K562 (cell line): ENCODE measurements around the gene KNCN. TPM values are rescaled to one million over a fixed set of nuclear protein-coding genes. Genes with fewer than 3 reads are reported as not detected.
A peak's percentile ranks its signal among the peaks of the same experiment; 100 is the strongest.

Experiments
- ATAC-seq: fragments of 200-7000 bp; cut with Tn5 transposase; 3 replicates; pipeline ENCODE4 v1.9.1; 2020; ENCODE audit warnings: moderate library complexity
- BruUV-seq: library from RNA; stranded (reverse); fragments of 400-500 nt; replicated peaks from 2 replicates; lab custom pipeline; 2021; lab: Mats Ljungman, UMichigan
- CTCF ChIA-PET: fragments of 300-600 bp; formaldehyde crosslinking; extraction: SDS; loops from one replicate; lab custom pipeline; 2021; ENCODE audit warnings: low intra/inter-chr PET ratio; lab: Yijun Ruan, JAX
- POLR2A ChIA-PET: fragments of 300-600, 350-650 bp; sonication (Branson Sonifier 250); formaldehyde crosslinking; extraction: SDS; loops from one replicate; lab custom pipeline; 2021; ENCODE audit warnings: antibody characterized with exemption, inconsistent platforms; lab: Yijun Ruan, JAX
- DNase-seq, 4 experiments: peaks; one replicate each; pipeline versions ENCODE4 v3.0.0 to v3.0.0-alpha.2; 2011 to 2018; ENCODE audit warnings: low spot score in 3 of 4, mixed read lengths in 3 of 4; ENCODE audit errors: extremely low read depth in 1 of 4
- FAIRE-seq: peaks from 2 replicates; lab custom pipeline; 2011; peaks lifted over from hg19 to GRCh38; lab: Jason Lieb, UNC
- H2AFZ ChIP-seq: 2 replicates; pipeline ENCODE4 v1.6.0; 2011; ENCODE audit warnings: low read depth, low read length, control low read depth, inconsistent platforms
- H3K27ac ChIP-seq: fragments of 200-600 bp; 3 replicates; pipeline ENCODE4 v1.8.0; 2011; ENCODE audit warnings: low read depth, mild to moderate bottlenecking, control low read depth, inconsistent platforms, low read length, moderate library complexity, mixed read lengths; ENCODE audit errors: extremely low read depth
- H3K27me3 ChIP-seq, 2 experiments: fragments of 300-600 bp in 1 of 2; 2 replicates in 1 of 2; 3 replicates in 1 of 2; pipeline versions ENCODE4 v1.6.0 to v1.8.0; 2011; ENCODE audit warnings: inconsistent platforms in 2 of 2, low read length in 2 of 2, mild to moderate bottlenecking in 1 of 2, mixed read lengths in 1 of 2, moderate library complexity in 1 of 2; ENCODE audit not compliant: control insufficient read depth in 2 of 2, insufficient read depth in 2 of 2
- H3K36me3 ChIP-seq: fragments of 300-600 bp; 3 replicates; pipeline ENCODE4 v1.8.0; 2011; ENCODE audit warnings: mild to moderate bottlenecking, low read length, inconsistent platforms; ENCODE audit not compliant: control insufficient read depth, insufficient read depth
- H3K4me1 ChIP-seq, 2 experiments: fragments of 200-600 bp in 1 of 2; replicated peaks in 1 of 2; 2 replicates in 1 of 2; 3 replicates in 1 of 2; pipeline versions ENCODE4 v1.5.1 to v1.8.0; 2011; ENCODE audit warnings: inconsistent platforms in 2 of 2, low read length in 2 of 2, mild to moderate bottlenecking in 1 of 2, mixed read lengths in 1 of 2, moderate library complexity in 1 of 2; ENCODE audit not compliant: control insufficient read depth in 2 of 2, insufficient read depth in 2 of 2
- H3K4me2 ChIP-seq: 2 replicates; pipeline ENCODE4 v1.6.1; 2011; ENCODE audit warnings: low read length, control low read depth, inconsistent platforms, mixed read lengths; ENCODE audit not compliant: insufficient read depth
- H3K4me3 ChIP-seq: fragments of 200-600 bp; sonication (generic), shearing (Covaris generic); 2 replicates; pipeline ENCODE4 v1.5.1; 2016; ENCODE audit warnings: control low read depth, inconsistent platforms
- H3K79me2 ChIP-seq: fragments of 200-600 bp; 3 replicates; pipeline ENCODE4 v1.8.0; 2011; ENCODE audit warnings: low read length, inconsistent platforms; ENCODE audit not compliant: control insufficient read depth, insufficient read depth
- H3K9ac ChIP-seq, 2 experiments: 2 replicates each; pipeline versions ENCODE4 v1.6.0 to v1.6.1; 2011; ENCODE audit warnings: low read depth in 2 of 2, low read length in 2 of 2, control low read depth in 1 of 2, inconsistent platforms in 1 of 2, mild to moderate bottlenecking in 1 of 2, mixed read lengths in 1 of 2; ENCODE audit not compliant: insufficient read depth in 1 of 2
- H3K9me1 ChIP-seq: one replicate; pipeline ENCODE4 v1.6.0; 2011; ENCODE audit warnings: inconsistent platforms, mild to moderate bottlenecking, low read length, moderate library complexity; ENCODE audit not compliant: control insufficient read depth, insufficient read depth
- H3K9me3 ChIP-seq: replicated peaks from 2 replicates; pipeline ENCODE4 v1.5.1; 2011; ENCODE audit warnings: low read depth, low read length, inconsistent platforms; ENCODE audit not compliant: control insufficient read depth, insufficient read depth
- H4K20me1 ChIP-seq: replicated peaks from 2 replicates; pipeline ENCODE4 v1.6.1; 2011; ENCODE audit warnings: low read length, inconsistent platforms, mixed read lengths; ENCODE audit not compliant: control insufficient read depth, insufficient read depth
- ARNT ChIP-seq, 2 experiments: fragments of 450-650 bp; IDR thresholded peaks; 2 replicates each; pipeline ENCODE4 v1.6.1; 2016; ENCODE audit warnings: mild to moderate bottlenecking in 1 of 2
- BCOR ChIP-seq: fragments of 450-650 bp; IDR thresholded peaks from 2 replicates; pipeline ENCODE4 v1.6.1; 2016
- CXXC5 ChIP-seq: fragments of 250-450 bp; sonication (Bioruptor Pico); IDR thresholded peaks from 2 replicates; pipeline ENCODE4 v1.8.0; 2022; ENCODE audit warnings: inconsistent platforms, mild to moderate bottlenecking, moderate library complexity
- GABPB1 ChIP-seq: sonication (generic); formaldehyde crosslinking; IDR thresholded peaks from 2 replicates; pipeline ENCODE4 v1.8.0; 2022; ENCODE audit warnings: mild to moderate bottlenecking, missing genetic modification reagents
- KAT7 ChIP-seq: sonication (generic); formaldehyde crosslinking; IDR thresholded peaks from 2 replicates; pipeline ENCODE4 v1.8.0; 2022; ENCODE audit warnings: missing genetic modification reagents, mild to moderate bottlenecking, borderline replicate concordance
- KDM5B ChIP-seq: fragments of 200-600 bp; sonication (generic); IDR thresholded peaks from 2 replicates; pipeline ENCODE4 v1.6.1; 2012; ENCODE audit warnings: low read depth, mild to moderate bottlenecking, moderate library complexity, low read length, control low read depth, inconsistent platforms; ENCODE audit not compliant: insufficient replicate concordance
- NFIC ChIP-seq: fragments of 450-650 bp; IDR thresholded peaks from 2 replicates; pipeline ENCODE4 v1.6.1; 2017; ENCODE audit warnings: mild to moderate bottlenecking, inconsistent platforms
- PHTF2 ChIP-seq: fragments of 250-450 bp; sonication (Bioruptor Pico); IDR thresholded peaks from 2 replicates; pipeline ENCODE4 v1.5.0; 2021; ENCODE audit warnings: mild to moderate bottlenecking
- SAFB ChIP-seq: fragments of 200-400 bp; formaldehyde crosslinking; IDR thresholded peaks from 2 replicates; pipeline ENCODE4 v1.6.1; 2017; ENCODE audit warnings: low read depth, low read length, borderline replicate concordance
- SMAD4 ChIP-seq: fragments of 250-450 bp; sonication (Bioruptor Pico); conservative IDR thresholded peaks from 2 replicates; pipeline ENCODE4 v1.8.0; 2021; ENCODE audit warnings: inconsistent platforms, mild to moderate bottlenecking, moderate library complexity
- SPI1 ChIP-seq: IDR thresholded peaks from 2 replicates; pipeline ENCODE4 v1.6.1; 2011; ENCODE audit warnings: low read depth, low read length, control low read depth, borderline replicate concordance
- WGBS: fragments of 100-300 bp; shearing (Covaris generic); methylation state at CpG from one replicate; pipeline ENCODE4 v1.1.6; 2016; ENCODE audit warnings: low coverage, mixed read lengths; ENCODE audit not compliant: insufficient coverage; ENCODE audit errors: missing lambda C conversion rate; 5-methylcytosine and 5-hydroxymethylcytosine counted together
- in situ Hi-C: fragments of 300-500 bp; cut with MboI; formaldehyde crosslinking; loops from 4 replicates; pipeline ENCODE4 v1.15.0; 2018; ENCODE audit warnings: inconsistent platforms, mixed read lengths
- intact Hi-C: fragments of 100-400 bp; cut with micrococcal nuclease; formaldehyde crosslinking; loops from 2 replicates; pipeline ENCODE4 v1.14.2; 2022
- polyA plus RNA-seq, 8 experiments: library from polyadenylated mRNA; depleted of rRNA in 4 of 8; stranded (reverse) in 5 of 8; unstranded in 3 of 8; fragments of >200 nt; fragmentation: Nextera tagmentation in 2 of 8; fragmentation: Illumina TruSeq in 1 of 8; extraction: Ambion mirVana in 2 of 8; extraction: Trizol in 1 of 8; gene quantifications; 2 replicates each; pipeline versions ENCODE4 v1.2.1 to v1.2.3, GENCODE V29; 2011 to 2014; ENCODE audit warnings: inconsistent platforms in 1 of 8, missing spikeins in 1 of 8
- total RNA-seq, 7 experiments: library from RNA; depleted of rRNA in 6 of 7; stranded (reverse); fragments of >200 nt in 6 of 7; fragmentation: Illumina TruSeq in 2 of 7; extraction: Trizol in 2 of 7; gene quantifications; 2 replicates each; pipeline versions ENCODE4 v1.2.1 to v1.2.3, GENCODE V29; 2011 to 2021; ENCODE audit warnings: low replicate concordance in 1 of 7

Gene KNCN
- total and polyA plus RNA-seq, 9 of the 15 experiments (the other 6 are each of a cell fraction or from before 2014, with no cell fraction given) = not detected

DNA sequence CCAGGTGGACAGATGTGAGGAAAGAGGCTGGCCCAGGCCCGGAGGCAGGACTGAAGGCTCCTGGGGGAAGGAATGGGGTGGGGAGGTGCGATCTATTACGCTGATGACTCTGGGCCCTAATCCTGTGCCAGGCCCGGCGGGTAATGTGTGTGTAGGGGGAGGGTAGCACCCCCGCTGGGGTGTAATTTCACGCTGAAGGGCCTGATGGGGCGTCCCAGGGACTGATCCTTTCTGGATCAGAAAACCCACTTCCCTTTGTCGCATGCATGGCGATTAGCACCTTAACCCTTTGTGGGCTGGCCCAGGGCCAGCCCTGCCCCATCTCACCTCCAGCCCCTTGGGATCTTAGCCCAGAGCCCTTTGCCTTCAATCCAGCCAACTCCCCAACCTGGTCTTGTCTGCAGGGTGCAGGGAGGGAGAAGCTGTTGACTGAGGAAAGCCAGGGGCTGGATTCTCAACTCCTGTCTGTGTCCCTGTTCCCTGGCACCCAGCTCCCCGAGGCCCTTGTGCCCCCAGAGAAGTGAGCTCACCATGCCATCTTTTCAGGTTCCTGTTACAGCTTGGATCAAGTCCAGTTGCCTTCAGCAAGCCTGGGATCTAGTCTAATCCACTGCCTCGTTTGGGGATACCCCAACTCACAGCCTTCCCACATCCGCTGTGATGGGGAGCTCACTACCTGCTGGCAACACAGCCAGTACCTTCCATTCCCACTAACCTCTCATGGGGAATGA, 26.0 kb downstream of the KNCN start:
- no TSS peak for BruUV-seq
- Histone ChIP-seq H3K79me2 (no peaks in the 10 kb centered on the region), H3K27ac (no peak overlapping the region), H3K27me3 (no peaks in the 10 kb centered on the region), H3K9ac (peak overlapping the region in 1 of 2 experiments; percentile 5; a peak in 1 of 4 replicates), H2AFZ (no peak overlapping the region), H4K20me1 (no peaks in the 10 kb centered on the region), H3K4me1 (peaks cover 69 to 71% of the 10 kb centered on the region in 2 experiments), H3K4me2 (no peak overlapping the region), H3K4me3 (no peak overlapping the region), H3K36me3 (no peaks in the 10 kb centered on the region), H3K9me1 (peaks cover 4% of the 10 kb centered on the region), H3K9me3 (no peaks in the 10 kb centered on the region)
- WGBS = 70% methylated on average over 13 of the region's 13 CpGs
- in situ Hi-C loops = loop anchor here (5.0 kb wide), 2 partner anchors 48 to 78 kb away; no protein-coding TSS in a partner anchor
- DNase-seq (no peak), FAIRE-seq (no peak), ATAC-seq (no peak)
- ChIA-PET POLR2A (interaction anchor here (0.6 to 1.8 kb wide), 6 partner anchors 12 to 249 kb away, joined by 3 to 6 read pairs (median 4); no protein-coding TSS in a partner anchor), CTCF (interaction anchor here (6.0 to 7.0 kb wide), 2 partner anchors 47 to 81 kb away, joined by 137 to 144 read pairs; no protein-coding TSS in a partner anchor)
- intact Hi-C loops = no loop called here
- TF ChIP-seq PHTF2 (CRISPR knock-in tag) (no peak), ARNT (IDR thresholded peaks at IDR 0.05) (no peak), KAT7 (CRISPR knock-in tag) (0 out of 2 replicates have a peak, but pooled peaks have one; percentile 44), BCOR (peak; percentile 42; the same call in 1 of the 2 replicates), CXXC5 (peak; percentile 20; the same call in 1 of the 2 replicates), SAFB (no peak), SPI1 (peak; percentile 29; the same call in 1 of the 2 replicates), NFIC (peak; percentile 64), KDM5B (peak; percentile 2), GABPB1 (0 out of 2 replicates have a peak, but pooled peaks have one; percentile 24), SMAD4 (CRISPR knock-in tag) (peak; percentile 22; the same call in 1 of the 2 replicates)
